ENCODE data around the gene NOL9.
"Not testable (repeated sequence)": the region's sequence is repeated elsewhere in the genome, so short reads cannot be mapped to it uniquely, and the experiment has no call there.

The NOL9 gene

GRCh38 chr1:6554031-6554906, at the start of gene NOL9:
TSS of gene NOL9 (minus strand) at chr1:6554513. CDS start at chr1:6554502, 11 bp downstream.
- in situ Hi-C loops (cut with HindIII; ENCODE audit: low sequenced_read_pairs), result no loop called here

DNA sequence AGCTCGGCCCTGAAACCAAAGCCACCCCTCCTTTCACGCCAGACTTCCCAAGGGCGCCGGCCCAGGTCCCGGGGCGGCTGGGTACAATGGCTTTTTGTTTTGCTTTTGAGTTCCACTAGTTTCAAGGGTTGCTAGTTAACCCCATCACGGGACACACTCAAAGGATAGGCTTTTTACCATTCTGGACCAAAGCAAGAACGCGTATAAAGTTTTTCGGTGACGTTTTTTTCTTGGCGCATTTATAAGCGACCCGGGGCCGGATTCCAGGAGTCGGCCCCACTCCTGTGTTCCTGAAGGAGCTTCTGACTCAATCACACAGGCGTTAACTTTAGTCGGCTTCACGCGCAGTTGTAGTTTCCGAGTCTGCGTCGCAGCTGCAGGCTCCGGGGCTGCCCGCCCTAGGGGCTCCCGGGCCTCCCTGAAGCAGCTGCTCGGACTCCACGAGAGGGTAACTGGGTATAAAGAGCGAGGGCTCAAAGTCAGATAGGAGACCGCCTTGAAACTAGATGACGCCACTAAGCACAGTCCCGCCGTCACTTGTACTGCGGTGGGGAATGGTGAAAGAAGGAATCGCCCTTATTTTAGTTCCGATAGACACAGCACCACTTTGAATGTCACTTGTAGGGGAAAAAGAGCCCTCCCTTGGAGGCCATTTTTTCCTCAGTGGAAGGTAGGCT, 49.1 kb upstream of the NOL9 start:
- in situ Hi-C loops (cut with HindIII; ENCODE audit: low sequenced_read_pairs), result no loop called here

DNA sequence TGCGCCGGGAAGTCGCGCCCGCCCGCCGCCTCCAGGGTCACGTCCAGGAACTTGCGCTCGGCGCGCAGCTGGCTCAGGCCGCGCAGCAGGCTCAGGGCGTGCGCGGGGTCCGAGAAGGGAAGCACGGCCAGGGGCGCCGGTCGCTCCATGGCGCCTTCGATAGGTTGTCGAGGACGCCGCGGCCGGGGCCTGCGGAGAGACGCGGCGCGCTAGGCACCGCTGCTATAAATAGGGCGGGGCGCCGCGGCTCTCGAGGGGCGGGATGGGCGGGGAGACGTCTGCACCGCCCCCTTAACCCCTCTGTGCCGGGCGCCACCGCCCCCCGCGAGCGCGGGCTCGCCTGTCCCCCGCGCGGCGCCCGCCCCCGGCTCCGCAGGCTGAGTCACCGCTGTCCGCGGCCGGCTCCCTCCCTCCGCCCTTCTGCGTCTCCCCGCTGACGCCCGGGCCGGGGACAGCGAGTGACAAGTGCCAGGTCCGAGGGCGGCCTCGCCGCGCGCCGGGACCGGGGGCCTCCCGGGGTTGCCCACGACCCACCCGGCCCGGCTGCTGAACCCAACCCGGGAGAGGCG, 48.4 kb upstream of the NOL9 start, which contains the start of gene KLHL21:
KLHL21 (minus strand) TSS at position 201 of the 569 bp plus-strand sequence; CDS start at position 149, 52 bp downstream.
- in situ Hi-C loops (cut with HindIII; ENCODE audit: low sequenced_read_pairs), result no loop called here

DNA sequence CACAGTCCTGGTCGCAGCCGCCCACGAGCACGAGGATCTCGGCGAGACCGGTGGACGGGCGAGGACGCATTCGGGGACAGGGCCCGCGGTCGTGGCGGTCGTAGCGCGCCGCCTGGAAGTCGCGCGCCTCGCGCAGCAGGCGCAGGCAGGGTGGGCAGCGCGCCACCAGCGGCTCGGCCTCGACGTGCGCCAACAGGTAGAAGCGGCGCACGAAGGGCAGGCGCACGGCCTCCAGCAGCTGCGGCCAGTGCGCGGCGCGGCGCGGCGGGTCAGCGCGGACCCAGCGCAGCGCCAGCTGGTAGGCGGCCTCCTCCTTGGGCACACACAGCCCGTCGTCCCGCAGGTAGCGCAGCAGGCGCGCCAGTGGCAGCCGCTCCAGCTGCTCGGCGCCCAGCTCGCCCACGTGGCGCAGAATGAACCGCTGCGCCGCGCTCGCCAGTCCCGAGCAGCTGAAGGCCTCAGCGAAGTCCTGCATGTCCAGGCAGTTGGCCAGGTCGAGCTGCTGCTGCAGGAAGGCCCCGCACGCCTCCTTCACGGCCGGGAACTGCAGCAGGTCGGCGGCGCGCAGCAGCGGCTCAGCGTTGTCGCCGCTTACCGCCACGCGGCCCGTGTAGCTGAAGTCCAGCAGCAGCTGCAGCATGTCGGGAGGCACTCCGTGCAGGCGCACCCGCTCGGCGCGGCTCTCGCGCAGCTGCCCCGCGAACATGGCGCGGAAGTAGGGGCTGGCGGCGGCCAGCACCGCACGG, 47.8 kb upstream of the NOL9 start:
- in situ Hi-C loops (cut with HindIII; ENCODE audit: low sequenced_read_pairs), result no loop called here

DNA sequence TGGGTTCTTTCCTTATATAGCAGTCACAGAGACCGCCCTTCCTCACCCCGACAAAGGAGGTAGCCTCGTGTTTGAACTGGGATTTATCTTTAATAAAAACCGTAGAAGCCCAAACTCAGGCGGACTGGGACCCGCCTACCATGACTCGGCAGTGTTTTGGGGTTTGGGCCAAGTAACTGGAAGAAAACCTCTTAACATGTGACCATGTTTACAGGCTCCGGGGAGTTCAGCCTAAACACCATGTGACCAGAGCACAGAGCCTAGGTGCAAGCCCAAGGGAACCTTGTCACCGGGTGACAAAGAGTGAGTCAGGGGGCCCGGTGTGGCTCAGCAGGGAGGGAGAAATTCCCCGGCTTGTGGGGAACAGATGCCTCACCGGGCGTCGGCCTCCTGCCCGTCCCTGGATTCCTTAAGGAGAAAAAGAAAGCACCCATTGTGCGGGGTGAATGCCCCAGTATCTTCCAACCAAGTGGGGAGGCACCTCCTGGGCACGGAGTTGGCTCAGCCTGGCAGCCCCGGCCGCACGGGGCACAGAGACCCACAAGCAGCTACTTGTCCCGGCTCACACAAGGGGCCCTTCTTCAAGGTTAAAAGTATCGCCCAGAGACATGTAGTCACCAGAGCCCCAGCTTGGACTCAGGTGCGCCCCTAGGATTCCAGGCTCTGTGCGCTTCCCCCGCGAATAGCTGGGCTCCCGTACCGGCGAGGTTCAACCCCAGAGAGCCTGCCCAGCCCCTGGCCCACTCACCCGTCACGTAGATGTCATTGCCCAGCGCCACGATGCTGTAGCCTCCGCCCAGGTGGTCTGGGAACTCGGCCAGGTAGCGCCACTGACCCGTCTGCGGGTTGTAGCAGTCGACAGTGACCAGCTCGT, 47.0 kb upstream of the NOL9 start:
- in situ Hi-C loops (cut with HindIII; ENCODE audit: low sequenced_read_pairs), result no loop called here

DNA sequence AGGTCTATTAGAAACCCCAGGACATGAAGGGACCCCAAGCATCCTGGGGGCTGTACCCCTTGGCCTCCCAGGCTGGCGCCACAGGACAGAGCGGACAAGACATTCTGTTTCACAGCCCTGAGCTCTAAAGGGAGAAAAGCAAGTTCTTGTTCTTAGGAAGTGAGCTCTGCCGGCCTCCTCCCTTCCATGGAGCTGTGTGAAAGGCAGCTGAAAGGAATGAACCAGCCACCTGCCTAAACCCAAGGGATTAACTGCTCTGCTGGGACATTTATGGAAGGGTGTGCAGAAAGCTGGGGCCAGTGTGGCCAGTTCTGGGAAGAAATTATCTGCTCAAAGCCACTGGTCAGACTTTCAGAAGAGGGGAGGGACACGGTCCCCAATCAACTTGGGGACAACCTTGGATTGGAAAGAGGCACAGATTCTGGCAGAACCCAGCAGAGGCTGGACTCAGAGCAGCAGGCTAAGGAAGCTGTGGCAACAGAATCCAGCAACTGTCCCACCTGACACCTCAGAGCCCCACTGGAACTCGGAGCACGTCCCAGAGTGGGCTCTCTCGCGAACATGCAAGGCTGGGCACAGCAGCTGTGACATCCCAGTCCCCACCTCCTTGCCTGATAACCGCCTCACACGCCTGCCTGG, 46.2 kb upstream of the NOL9 start:
- in situ Hi-C loops (cut with HindIII; ENCODE audit: low sequenced_read_pairs), result no loop called here

DNA sequence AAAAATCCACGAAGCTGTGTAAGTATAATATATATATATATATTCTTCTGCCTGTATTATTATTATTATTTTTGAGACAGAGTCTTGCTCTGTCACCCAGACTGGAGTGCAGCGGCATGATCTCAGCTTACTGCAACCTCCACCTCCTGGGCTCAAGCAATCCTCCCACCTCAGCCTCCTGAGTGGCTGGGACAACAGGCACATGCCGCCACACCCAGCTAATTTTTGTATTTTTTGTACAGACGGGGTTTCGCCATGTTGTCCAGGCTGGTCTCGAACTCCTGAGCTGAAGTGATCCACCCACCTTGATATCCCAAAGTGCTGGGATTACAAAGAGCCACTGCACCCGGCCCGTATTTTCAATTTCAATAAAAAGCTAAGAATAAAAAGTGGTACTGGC, 45.7 kb upstream of the NOL9 start:
- in situ Hi-C loops (cut with HindIII; ENCODE audit: low sequenced_read_pairs), result not testable (repeated sequence)

GRCh38 chr1:6599141-6599975, 45.0 kb upstream of the NOL9 start:
- in situ Hi-C loops (cut with HindIII; ENCODE audit: low sequenced_read_pairs), result no loop called here

GRCh38 chr1:6597777-6598131, 43.4 kb upstream of the NOL9 start:
- in situ Hi-C loops (cut with HindIII; ENCODE audit: low sequenced_read_pairs), result no loop called here

DNA sequence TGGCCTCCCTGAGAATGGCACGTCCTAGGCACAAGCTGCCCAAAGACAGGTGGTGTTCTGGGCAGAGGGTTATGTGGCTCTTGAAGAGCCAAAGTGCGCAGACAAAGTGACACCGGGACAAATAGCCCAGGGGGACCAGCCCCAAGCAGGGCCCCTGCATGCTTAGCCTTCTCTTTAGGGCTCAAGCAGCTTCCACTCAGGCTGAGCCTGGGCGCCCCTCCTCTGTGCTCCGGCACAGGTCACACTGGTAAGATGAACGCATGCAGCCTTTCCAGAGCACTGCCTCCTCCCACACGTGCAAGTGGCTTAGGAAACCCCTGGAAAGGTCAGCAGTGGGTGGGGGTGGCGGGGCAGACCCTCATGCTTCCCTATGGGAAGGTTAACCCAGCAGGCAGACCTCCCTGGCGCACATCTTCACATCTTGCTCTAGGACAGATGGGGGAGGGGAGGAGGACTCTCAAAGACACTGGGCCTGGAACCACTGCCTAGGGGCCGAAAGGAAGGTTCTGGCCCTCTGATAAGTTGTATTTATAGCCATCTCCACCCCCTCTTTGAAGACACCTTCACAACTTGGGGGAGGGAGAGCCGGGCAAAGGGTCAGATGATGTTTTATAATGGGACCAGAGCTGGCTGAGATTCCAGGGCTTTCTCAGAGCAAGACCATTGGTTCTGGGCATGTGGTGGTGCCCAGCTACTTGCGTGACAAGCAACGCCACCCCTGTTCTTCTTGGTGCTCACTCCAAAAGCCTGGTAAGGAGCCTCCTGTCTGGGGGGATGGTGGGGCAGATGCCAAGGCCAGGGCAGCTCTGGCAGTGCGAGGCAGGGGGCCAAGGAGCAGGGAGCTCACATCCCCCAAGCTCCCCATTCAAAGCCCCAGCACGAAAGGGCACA, 42.8 kb upstream of the NOL9 start:
- in situ Hi-C loops (cut with HindIII; ENCODE audit: low sequenced_read_pairs), result no loop called here

DNA sequence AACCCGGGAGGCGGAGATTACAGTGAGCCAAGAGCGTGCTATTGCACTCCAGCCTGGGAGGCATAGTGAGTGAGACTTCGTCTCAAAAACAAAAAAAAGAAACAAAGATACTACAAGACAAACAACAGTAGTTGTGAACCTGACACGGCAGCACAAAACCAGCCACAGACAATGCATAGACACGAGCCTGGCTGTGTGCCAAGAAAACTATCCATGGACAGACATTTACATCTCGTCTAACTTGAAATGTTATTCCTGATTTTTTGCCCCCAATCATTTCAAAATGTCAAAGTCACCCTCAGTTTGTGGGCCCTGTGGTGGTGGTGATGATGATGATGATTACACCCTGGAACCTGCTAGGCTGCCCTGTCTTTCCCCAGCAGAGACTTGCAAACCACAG, 42.0 kb upstream of the NOL9 start:
- in situ Hi-C loops (cut with HindIII; ENCODE audit: low sequenced_read_pairs), result no loop called here

DNA sequence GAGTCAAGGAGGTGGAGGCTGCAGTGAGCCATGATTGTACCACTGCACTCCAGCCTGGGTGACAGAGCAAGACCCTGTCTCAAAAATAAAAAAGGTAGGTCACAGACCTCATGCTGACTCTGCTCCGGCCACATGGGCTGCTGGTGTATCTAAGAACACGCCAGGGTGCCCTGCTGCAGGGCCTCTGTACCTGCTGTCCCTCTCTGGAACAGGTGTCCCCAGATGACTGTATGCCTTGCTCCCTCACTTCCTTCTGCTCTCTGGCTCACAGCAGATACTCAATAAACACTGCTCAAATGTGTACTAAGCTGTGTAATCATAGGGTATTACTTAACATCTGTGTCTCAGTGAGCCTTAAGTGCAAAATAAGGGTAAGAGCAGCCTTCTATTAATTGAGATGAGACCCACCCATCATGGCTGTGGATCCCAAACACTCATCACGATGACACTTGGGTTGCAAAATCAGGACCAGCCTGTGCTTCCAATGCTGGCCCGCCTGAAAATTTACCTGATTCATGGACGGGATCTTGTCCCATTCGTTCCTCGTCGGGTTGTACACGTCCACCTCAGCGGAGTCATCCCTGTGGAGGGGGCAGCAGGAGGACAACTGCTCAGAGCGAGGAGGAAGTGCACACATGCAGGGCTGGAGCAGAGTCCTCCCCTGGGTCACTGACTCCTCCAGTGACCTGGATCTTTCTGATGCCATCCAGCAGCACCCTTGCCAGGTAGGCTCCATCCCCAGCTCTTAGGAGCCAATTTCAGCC, 40.8 kb upstream of the NOL9 start:
- in situ Hi-C loops (cut with HindIII; ENCODE audit: low sequenced_read_pairs), result no loop called here

- in situ Hi-C loops (cut with HindIII; ENCODE audit: low sequenced_read_pairs), result no loop called here
Measured at GRCh38 chr1:6593810-6594209, 39.5 kb upstream of the NOL9 start.

DNA sequence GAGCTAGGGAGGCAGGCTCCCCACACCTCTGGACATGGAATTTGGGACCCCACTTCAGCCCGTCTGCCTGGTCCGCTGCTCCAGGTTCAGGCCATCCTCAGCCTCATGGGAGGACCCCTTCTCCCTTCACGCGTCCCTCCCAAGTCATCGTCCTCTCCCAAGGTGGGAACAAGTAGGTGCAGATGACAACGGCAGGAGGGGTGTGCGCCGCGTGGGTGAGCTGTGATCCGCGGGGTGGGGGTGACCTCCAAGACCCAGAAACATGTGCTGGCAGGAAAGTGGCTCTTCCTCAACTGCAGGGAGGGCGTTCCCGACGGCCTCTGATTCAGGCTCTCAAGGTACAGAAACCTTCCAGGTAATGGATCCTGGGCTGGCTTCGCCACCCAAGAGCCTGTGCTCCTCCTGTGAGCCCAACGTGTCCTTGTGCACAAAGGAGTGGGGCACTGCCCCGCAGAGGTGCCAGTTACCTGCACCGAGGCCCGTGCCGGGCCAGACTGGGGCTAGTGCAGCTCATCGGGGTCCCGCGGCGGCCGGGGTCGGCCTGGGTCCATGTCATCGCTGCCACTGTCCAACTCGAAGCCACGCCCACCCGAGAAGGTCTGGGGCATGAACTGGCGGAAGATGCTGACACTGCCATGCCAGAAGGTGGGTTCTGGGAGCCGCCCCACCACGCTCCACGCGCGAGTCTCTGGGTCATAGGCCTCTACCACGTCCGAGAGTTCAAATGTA, 38.7 kb upstream of the NOL9 start:
- in situ Hi-C loops (cut with HindIII; ENCODE audit: low sequenced_read_pairs), result no loop called here

- in situ Hi-C loops (cut with HindIII; ENCODE audit: low sequenced_read_pairs), result no loop called here
Measured at GRCh38 chr1:6592441-6592840, 38.1 kb upstream of the NOL9 start.

- in situ Hi-C loops (cut with HindIII; ENCODE audit: low sequenced_read_pairs), result no loop called here
Measured at GRCh38 chr1:6591644-6592043, 37.3 kb upstream of the NOL9 start.

- in situ Hi-C loops (cut with HindIII; ENCODE audit: low sequenced_read_pairs), result no loop called here
Measured at GRCh38 chr1:6591222-6591621, 36.9 kb upstream of the NOL9 start.

Measured in endothelial cell of hepatic sinusoid (primary cell).